Brain microvascular endothelial cell (primary cell): Measurements from ENCODE around the gene PLCD1.
A peak's percentile ranks its signal among the peaks of the same experiment; 100 is the strongest.

Experiments
- DNase-seq: peaks from one replicate; pipeline ENCODE4 v3.0.0-alpha.2; 2020
- H3K27ac ChIP-seq: fragments of 250-450 bp; sonication (Bioruptor Pico); 2 replicates; pipeline ENCODE4 v1.5.1; 2020; ENCODE audit warnings: mild to moderate bottlenecking, moderate library complexity
- H3K27me3 ChIP-seq: fragments of 250-450 bp; sonication (Bioruptor Pico); replicated peaks from 2 replicates; pipeline ENCODE4 v1.5.1; 2020; ENCODE audit warnings: mild to moderate bottlenecking
- H3K36me3 ChIP-seq: fragments of 250-450 bp; sonication (Bioruptor Pico); replicated peaks from 2 replicates; pipeline ENCODE4 v1.5.1; 2020; ENCODE audit warnings: mild to moderate bottlenecking
- H3K4me3 ChIP-seq: 2 replicates; pipeline ENCODE4 v1.5.1; 2011; ENCODE audit warnings: low read depth, mild to moderate bottlenecking, control low read depth, low read length, moderate library complexity
- CTCF ChIP-seq: IDR thresholded peaks from 2 replicates; pipeline ENCODE4 v1.5.1; 2011; ENCODE audit warnings: low read depth, mild to moderate bottlenecking, moderate library complexity, low read length, control low read depth, inconsistent platforms; ENCODE audit errors: missing control alignments
- in situ Hi-C: cut with HindIII; loops from 2 replicates; pipeline ENCODE4 v1.10.0; 2017; ENCODE audit warnings: low sequenced_read_pairs, low pct_ligation_motif_present

Gene PLCD1

GRCh38 chr3:38000242-38000916 is 29.1 kb downstream of the PLCD1 start:
- in situ Hi-C loops = no loop called here
- no peak overlapping the region for H3K27ac ChIP-seq

GRCh38 chr3:37999836-38000235 is 29.6 kb downstream of the PLCD1 start:
- Histone ChIP-seq H3K27ac (no peak overlapping the region), H3K36me3 (peaks cover 2% of the 10 kb centered on the region), H3K4me3 (no peak overlapping the region), H3K27me3 (no peaks in the 10 kb centered on the region)
- TF ChIP-seq CTCF = no peak
- in situ Hi-C loops = no loop called here
- no peak for DNase-seq

More at GRCh38 chr3:38000242-38000916, 29.1 kb downstream of the PLCD1 start:
- no peaks in the 10 kb centered on the region for H3K27me3 ChIP-seq
- H3K4me3 ChIP-seq = no peak overlapping the region
- DNase-seq = no peak
- no peak for TF ChIP-seq CTCF
- H3K36me3 ChIP-seq = peaks cover 2% of the 10 kb centered on the region

GRCh38 chr3:37997791-37998370 is 31.6 kb downstream of the PLCD1 start:
- in situ Hi-C loops = no loop called here

GRCh38 chr3:37997342-37997741 is 32.1 kb downstream of the PLCD1 start:
- H3K36me3 ChIP-seq = peaks cover under 1% of the 10 kb centered on the region
- in situ Hi-C loops = no loop called here

More at GRCh38 chr3:37997791-37998370, 31.6 kb downstream of the PLCD1 start:
- Histone ChIP-seq H3K36me3 (peaks cover 2% of the 10 kb centered on the region), H3K27ac (no peak overlapping the region), H3K4me3 (no peak overlapping the region), H3K27me3 (no peaks in the 10 kb centered on the region)
- no peak for DNase-seq
- TF ChIP-seq CTCF = no peak

GRCh38 chr3:37996785-37997301 is 32.6 kb downstream of the PLCD1 start:
- H3K4me3 ChIP-seq = no peak overlapping the region
- TF ChIP-seq CTCF = peak; percentile 97
- no peak overlapping the region for H3K27ac ChIP-seq
- no peaks in the 10 kb centered on the region for H3K36me3 ChIP-seq
- DNase-seq = peak; percentile 78
- in situ Hi-C loops = no loop called here
- H3K27me3 ChIP-seq = no peaks in the 10 kb centered on the region

More at GRCh38 chr3:37997342-37997741, 32.1 kb downstream of the PLCD1 start:
- DNase-seq = no peak
- Histone ChIP-seq H3K27ac (no peak overlapping the region), H3K27me3 (no peaks in the 10 kb centered on the region), H3K4me3 (no peak overlapping the region)
- TF ChIP-seq CTCF = no peak
